Sigmoid colon (tissue), 7 donors: Measurements from ENCODE around the gene CHMP2A. TPM values are rescaled to one million over a fixed set of nuclear protein-coding genes. Genes with fewer than 3 reads are reported as not detected.

Experiments used
- DNase-seq: peaks from one replicate; pipeline ENCODE4 v3.0.0-alpha.2; 2019
- H3K27ac ChIP-seq, 4 donors: fragments of 200-600 bp; sonication (generic); one replicate each; pipeline ENCODE4 v1.5.1; 2016 to 2019; ENCODE audit warnings: mild to moderate bottlenecking in 1 of 4
- H3K27me3 ChIP-seq, 3 donors: fragments of 200-600 bp; sonication (generic); one replicate each; pipeline ENCODE4 v1.5.1; 2019; ENCODE audit warnings: mild to moderate bottlenecking in 1 of 3
- H3K36me3 ChIP-seq, 4 donors: fragments of 200-600 bp; sonication (generic); one replicate each; pipeline ENCODE4 v1.5.1; 2016 to 2019
- H3K4me1 ChIP-seq, 4 donors: fragments of 200-600 bp; sonication (generic); one replicate each; pipeline ENCODE4 v1.5.1; 2017 to 2019
- H3K4me3 ChIP-seq, 4 donors: fragments of 200-600 bp; sonication (generic); one replicate each; pipeline ENCODE4 v1.5.1; 2017 to 2019; ENCODE audit warnings: mild to moderate bottlenecking in 2 of 4, moderate library complexity in 1 of 4
- H3K9me3 ChIP-seq, 4 donors: fragments of 200-600 bp in 3 of 4; sonication (generic) in 3 of 4; one replicate each; pipeline versions ENCODE4 v1.5.1 to v1.6.1; 2013 to 2019
- CTCF ChIP-seq, 4 experiments: fragments of 450-650 bp in 3 of 4; fragments of 200-600 bp in 1 of 4; IDR thresholded peaks; one replicate each; pipeline ENCODE4 v1.5.1; 2016 to 2019; ENCODE audit warnings: antibody characterized with exemption in 4 of 4, mild to moderate bottlenecking in 3 of 4, moderate library complexity in 2 of 4
- EP300 ChIP-seq, 4 donors: sonication (generic); formaldehyde crosslinking; IDR thresholded peaks; one replicate each; pipeline ENCODE4 v1.6.1; 2017; ENCODE audit warnings: antibody characterized with exemption in 4 of 4
- POLR2A ChIP-seq, 2 donors: fragments of 450-650 bp; IDR thresholded peaks; one replicate each; pipeline ENCODE4 v1.6.1; 2016; ENCODE audit warnings: antibody characterized with exemption in 2 of 2, mild to moderate bottlenecking in 2 of 2, moderate library complexity in 2 of 2
- POLR2AphosphoS5 ChIP-seq, 4 donors: sonication (generic); formaldehyde crosslinking; IDR thresholded peaks; one replicate each; pipeline ENCODE4 v1.6.1; 2017; ENCODE audit warnings: antibody characterized with exemption in 4 of 4
- WGBS, 2 donors: extraction: QIAGEN DNeasy Blood & Tissue Kit; methylation state at CpG; one replicate each; pipeline ENCODE4 v1.1.7; 2013; 5-methylcytosine and 5-hydroxymethylcytosine counted together
- intact Hi-C: fragments of 100-400 bp; cut with DNase I; formaldehyde crosslinking; loops from one replicate; pipeline ENCODE4 v1.15.1; 2023
- polyA plus RNA-seq, 3 donors: library from polyadenylated mRNA; stranded (reverse); fragments of 200-250 nt; gene quantifications; one replicate each; pipeline ENCODE4 v1.2.3, GENCODE V29; 2013
- total RNA-seq, 4 donors: library from RNA; depleted of rRNA; stranded (reverse); fragments of >200 nt; gene quantifications; one replicate each; pipeline ENCODE4 v1.1.0, GENCODE V29; 2016
- donor health status: healthy with polysubstance abuse.
- donor health status: Bipolar disorder and iron deficiency.
- donor health status: healthy.

The CHMP2A gene
- total and polyA plus RNA-seq, 7 donors = 101 to 372 (median 144) TPM

- WGBS, 2 donors = 79 to 83% methylated on average over 3 of the region's 3 CpGs
- TF ChIP-seq EP300 (IDR thresholded peaks at IDR 0.05) (no peak), CTCF (IDR thresholded peaks at IDR 0.05) (no peak), POLR2AphosphoS5 (IDR thresholded peaks at IDR 0.05) (no peak), POLR2A (IDR thresholded peaks at IDR 0.05) (no peak)
- Histone ChIP-seq H3K9me3 (no peaks in the 10 kb centered on the region), H3K4me1 (no peaks in the 10 kb centered on the region), H3K36me3 (no peaks in the 10 kb centered on the region), H3K27me3 (peaks cover 0 to 9% (median 0%) of the 10 kb centered on the region in 3 donors), H3K4me3 (no peak overlapping the region), H3K27ac (no peak overlapping the region)
- intact Hi-C loops = no loop called here
- DNase-seq = no peak
These were observed 25.5 kb downstream of the CHMP2A start for GRCh38 chr19:58529405-58529804.

GRCh38 chr19:58522709-58523108 lies 32.2 kb downstream of the CHMP2A start:
- Histone ChIP-seq H3K9me3 (no peaks in the 10 kb centered on the region), H3K4me3 (no peak overlapping the region), H3K4me1 (peaks cover 0 to 23% (median 21%) of the 10 kb centered on the region in 4 donors), H3K27me3 (no peaks in the 10 kb centered on the region), H3K36me3 (no peaks in the 10 kb centered on the region), H3K27ac (no peak overlapping the region)
- intact Hi-C loops = no loop called here
- no peak for DNase-seq
- 91 to 92% methylated on average over 3 of the region's 3 CpGs for WGBS, 2 donors
- TF ChIP-seq POLR2AphosphoS5 (IDR thresholded peaks at IDR 0.05) = no peak

GRCh38 chr19:58521651-58522050 lies 33.3 kb downstream of the CHMP2A start:
- H3K4me1 ChIP-seq = peaks cover 0 to 34% (median 31%) of the 10 kb centered on the region in 4 donors
- no peaks in the 10 kb centered on the region for H3K27me3 ChIP-seq
- no peak overlapping the region for H3K27ac ChIP-seq
- no peak for DNase-seq
- TF ChIP-seq POLR2AphosphoS5 (IDR thresholded peaks at IDR 0.05) (no peak), EP300 (IDR thresholded peaks at IDR 0.05) (no peak), CTCF (IDR thresholded peaks at IDR 0.05) (no peak), POLR2A (IDR thresholded peaks at IDR 0.05) (no peak)
- peaks cover 4 to 8% (median 7%) of the 10 kb centered on the region in 4 donors for H3K36me3 ChIP-seq
- H3K4me3 ChIP-seq = no peak overlapping the region
- 77% methylated on average over 4 of the region's 4 CpGs for WGBS, 2 donors
- intact Hi-C loops = no loop called here
- no peaks in the 10 kb centered on the region for H3K9me3 ChIP-seq

GRCh38 chr19:58520257-58520599 lies 34.7 kb downstream of the CHMP2A start:
- intact Hi-C loops = loop anchor here (1.0 kb wide), 1 partner anchor 23 kb away; no protein-coding TSS in a partner anchor
- H3K4me1 ChIP-seq = peaks cover 0 to 40% (median 37%) of the 10 kb centered on the region in 4 donors
- 6 to 10% methylated on average over 7 of the region's 7 CpGs for WGBS, 2 donors

More at GRCh38 chr19:58520257-58520599, 34.7 kb downstream of the CHMP2A start:
- TF ChIP-seq POLR2A (IDR thresholded peaks at IDR 0.05) (no peak), CTCF (IDR thresholded peaks at IDR 0.05) (peak in 1 of 4 experiments; percentile 11), POLR2AphosphoS5 (IDR thresholded peaks at IDR 0.05) (no peak), EP300 (IDR thresholded peaks at IDR 0.05) (no peak)
- DNase-seq = peak; percentile 62
- no peaks in the 10 kb centered on the region for H3K27me3 ChIP-seq
- peak overlapping the region; percentile 74 to 75 (median 75) for H3K4me3 ChIP-seq
- H3K9me3 ChIP-seq = no peaks in the 10 kb centered on the region
- peaks cover 13 to 22% (median 16%) of the 10 kb centered on the region in 4 donors for H3K36me3 ChIP-seq
- peak overlapping the region; percentile 92 to 97 (median 96) for H3K27ac ChIP-seq
